Measurements from ENCODE around the gene CRYAB. TPM values are rescaled to one million over a fixed set of nuclear protein-coding genes. Genes with fewer than 3 reads are reported as not detected.

CRYAB gene
- total RNA-seq, 1 experiment from 2014 or later, result 2.1 TPM

- TF ChIP-seq ARID4B (CRISPR knock-in tag; IDR thresholded peaks at IDR 0.05; ENCODE audit: borderline replicate concordance), result peak; percentile 83; the same call in 1 of the 2 replicates
- no peak; the same call in 1 of the 2 replicates for TF ChIP-seq ZNF219 (CRISPR knock-in tag; IDR thresholded peaks at IDR 0.05; ENCODE audit: borderline replicate concordance)
- no peak for TF ChIP-seq ZNF512 (CRISPR knock-in tag; IDR thresholded peaks at IDR 0.05; ENCODE audit: borderline replicate concordance)
- no peak for TF ChIP-seq ZNF263 (CRISPR knock-in tag; IDR thresholded peaks at IDR 0.05; ENCODE audit: low read depth)
- peak; percentile 40; the same call in 1 of the 2 replicates for TF ChIP-seq USF1 (CRISPR knock-in tag; IDR thresholded peaks at IDR 0.05)
- no peak; the same call in 1 of the 2 replicates for TF ChIP-seq JUN (CRISPR knock-in tag; IDR thresholded peaks at IDR 0.05)
- TF ChIP-seq ZNF396 (CRISPR knock-in tag; IDR thresholded peaks at IDR 0.05; ENCODE audit: borderline replicate concordance), result no peak
- TF ChIP-seq FOXK1 (CRISPR knock-in tag; IDR thresholded peaks at IDR 0.05), result no peak
- TF ChIP-seq ATF3 (CRISPR knock-in tag; conservative IDR thresholded peaks at IDR 0.05), result no peak
- no peak; the same call in 1 of the 2 replicates for TF ChIP-seq ZNF232 (CRISPR knock-in tag; IDR thresholded peaks at IDR 0.05)
- no peak for TF ChIP-seq ZNF416 (CRISPR knock-in tag; IDR thresholded peaks at IDR 0.05)
- TF ChIP-seq FOXP1 (CRISPR knock-in tag; IDR thresholded peaks at IDR 0.05; ENCODE audit: borderline replicate concordance), result no peak
- no peak for TF ChIP-seq ZNF532 (CRISPR knock-in tag; IDR thresholded peaks at IDR 0.05; ENCODE audit: borderline replicate concordance)
- no peak for TF ChIP-seq AFF4 (CRISPR knock-in tag; IDR thresholded peaks at IDR 0.05; ENCODE audit: borderline replicate concordance)
- TF ChIP-seq MYBL2 (CRISPR knock-in tag; IDR thresholded peaks at IDR 0.05), result no peak; the same call in 1 of the 2 replicates
- no peak for TF ChIP-seq ZNF423 (CRISPR knock-in tag; IDR thresholded peaks at IDR 0.05)
- no peak for TF ChIP-seq NFYB (CRISPR knock-in tag; conservative IDR thresholded peaks at IDR 0.05; ENCODE audit: low read depth)
- no peak for TF ChIP-seq TEAD4 (CRISPR knock-in tag; IDR thresholded peaks at IDR 0.05)
- peak; percentile 78; the same call in 1 of the 2 replicates for TF ChIP-seq TEAD1 (CRISPR knock-in tag; IDR thresholded peaks at IDR 0.05)
- no peak for TF ChIP-seq MLX (CRISPR knock-in tag; IDR thresholded peaks at IDR 0.05)
- peak; percentile 80 for TF ChIP-seq ZNF121 (CRISPR knock-in tag; IDR thresholded peaks at IDR 0.05)
- TF ChIP-seq IRF2 (CRISPR knock-in tag; IDR thresholded peaks at IDR 0.05; ENCODE audit: borderline replicate concordance, low read depth), result no peak
Measured at GRCh38 chr11:111878849-111879636, 32.5 kb downstream of the CRYAB start, which contains the start of the genes CFAP68 and FDXACB1 (continued).

Measured in WTC11 (cell line).